GM18951 (cell line): Measurements from ENCODE around the gene MED27.

Source experiments
- POLR2A ChIP-seq: IDR thresholded peaks from 4 replicates; pipeline ENCODE4 v1.6.1; 2011; ENCODE audit warnings: mild to moderate bottlenecking; ENCODE audit not compliant: insufficient read length, insufficient read depth; ENCODE audit errors: extremely low read depth
- in situ Hi-C: fragments of 300-500 bp; cut with MboI; formaldehyde crosslinking; loops from one replicate; pipeline ENCODE4 v1.12.0; 2022; ENCODE audit warnings: low sequenced_read_pairs, mixed read lengths, inconsistent platforms; ENCODE audit not compliant: unreplicated experiment

Gene MED27

GRCh38 chr9:132042324-132042723, 37.3 kb downstream of the MED27 start:
- in situ Hi-C loops = no loop called here

GRCh38 chr9:132041798-132042197, 37.9 kb downstream of the MED27 start:
- no peak for TF ChIP-seq POLR2A
- in situ Hi-C loops = no loop called here

More at GRCh38 chr9:132042324-132042723, 37.3 kb downstream of the MED27 start:
- no peak for TF ChIP-seq POLR2A

GRCh38 chr9:132040808-132041207, 38.9 kb downstream of the MED27 start:
- in situ Hi-C loops = no loop called here
- no peak for TF ChIP-seq POLR2A

GRCh38 chr9:132040246-132040645, 39.4 kb downstream of the MED27 start:
- in situ Hi-C loops = no loop called here
- TF ChIP-seq POLR2A = no peak

- TF ChIP-seq POLR2A = no peak
- in situ Hi-C loops = no loop called here
These were observed 40.4 kb downstream of the MED27 start for GRCh38 chr9:132039284-132039683.

- no peak for TF ChIP-seq POLR2A
- in situ Hi-C loops = no loop called here
These were observed 42.2 kb downstream of the MED27 start for GRCh38 chr9:132037458-132037857.

GRCh38 chr9:132036521-132036920, 43.1 kb downstream of the MED27 start:
- TF ChIP-seq POLR2A = no peak
- in situ Hi-C loops = no loop called here

GRCh38 chr9:132035679-132036078, 44.0 kb downstream of the MED27 start:
- in situ Hi-C loops = no loop called here
- TF ChIP-seq POLR2A = no peak

- no peak for TF ChIP-seq POLR2A
- in situ Hi-C loops = no loop called here
These were observed 47.3 kb downstream of the MED27 start for GRCh38 chr9:132032238-132032950.

GRCh38 chr9:132031467-132032237, 48.0 kb downstream of the MED27 start:
- no peak for TF ChIP-seq POLR2A
- in situ Hi-C loops = no loop called here

- TF ChIP-seq POLR2A = no peak
- in situ Hi-C loops = no loop called here
These were observed 48.9 kb downstream of the MED27 start for GRCh38 chr9:132030626-132031325.

GRCh38 chr9:132027752-132028663, 51.7 kb downstream of the MED27 start:
- in situ Hi-C loops = no loop called here
- TF ChIP-seq POLR2A = no peak

GRCh38 chr9:132026932-132027585, 52.6 kb downstream of the MED27 start:
- in situ Hi-C loops = no loop called here

More at GRCh38 chr9:132026932-132027585, 52.6 kb downstream of the MED27 start:
- TF ChIP-seq POLR2A = no peak
